K562 (cell line): ENCODE data around the gene ALOXE3. TPM values are rescaled to one million over a fixed set of nuclear protein-coding genes. Genes with fewer than 3 reads are reported as not detected.

Experiments
- FOXP1 ChIP-seq: sonication (generic); formaldehyde crosslinking; IDR thresholded peaks from 2 replicates; pipeline ENCODE4 v1.8.0; 2022; ENCODE audit warnings: mild to moderate bottlenecking, missing genetic modification reagents
- HMGN3 ChIP-seq: IDR thresholded peaks from 2 replicates; pipeline ENCODE4 v1.6.1; 2011; ENCODE audit warnings: borderline replicate concordance, low read depth, mild to moderate bottlenecking, mixed read lengths, low read length; ENCODE audit not compliant: insufficient read length; ENCODE audit errors: extremely low read depth
- HMGXB4 ChIP-seq: sonication (generic); formaldehyde crosslinking; IDR thresholded peaks from 2 replicates; pipeline ENCODE4 v1.8.1; 2023; ENCODE audit warnings: mild to moderate bottlenecking, missing genetic modification reagents
- IRF1 ChIP-seq: sonication (generic); formaldehyde crosslinking; IDR thresholded peaks from 2 replicates; pipeline ENCODE4 v1.8.0; 2022; ENCODE audit warnings: missing genetic modification reagents, mild to moderate bottlenecking, borderline replicate concordance
- MAZ ChIP-seq, 2 experiments: fragments of 450-650 bp in 1 of 2; sonication (generic) in 1 of 2; formaldehyde crosslinking; IDR thresholded peaks in 1 of 2; conservative IDR thresholded peaks in 1 of 2; 2 replicates each; pipeline versions ENCODE4 v1.4.0 to v1.5.0; 2020; ENCODE audit warnings: mild to moderate bottlenecking in 1 of 2, missing genetic modification reagents in 1 of 2
- MTA3 ChIP-seq: fragments of 450-650 bp; formaldehyde crosslinking; IDR thresholded peaks from 2 replicates; pipeline ENCODE4 v1.6.1; 2017; ENCODE audit warnings: mild to moderate bottlenecking, borderline replicate concordance
- MYNN ChIP-seq, 2 experiments: sonication (generic); formaldehyde crosslinking in 1 of 2; IDR thresholded peaks; 2 replicates each; pipeline versions ENCODE4 v1.5.0 to v1.6.1; 2016 to 2020; ENCODE audit warnings: antibody characterized with exemption in 1 of 2, missing genetic modification reagents in 1 of 2
- NR3C1 ChIP-seq: sonication (generic); formaldehyde crosslinking; IDR thresholded peaks from 2 replicates; pipeline ENCODE4 v1.8.1; 2022; ENCODE audit warnings: missing genetic modification reagents
- NRF1 ChIP-seq, 2 experiments: fragments of 450-650 bp; IDR thresholded peaks in 1 of 2; conservative IDR thresholded peaks in 1 of 2; 2 replicates each; pipeline ENCODE4 v1.6.1; 2014; ENCODE audit warnings: mild to moderate bottlenecking in 2 of 2
- PHF20 ChIP-seq: fragments of 450-650 bp; IDR thresholded peaks from 2 replicates; pipeline ENCODE4 v1.6.1; 2018; ENCODE audit not compliant: partially characterized antibody
- PTTG1 ChIP-seq: fragments of 450-650 bp; IDR thresholded peaks from 2 replicates; pipeline ENCODE4 v1.6.1; 2016; ENCODE audit warnings: low read depth, mild to moderate bottlenecking, missing genetic modification characterization, missing compliant biosample characterization
- SAFB ChIP-seq: fragments of 200-400 bp; formaldehyde crosslinking; IDR thresholded peaks from 2 replicates; pipeline ENCODE4 v1.6.1; 2017; ENCODE audit warnings: low read depth, low read length, borderline replicate concordance
- ZBTB17 ChIP-seq: fragments of 450-650 bp; formaldehyde crosslinking; IDR thresholded peaks from 2 replicates; pipeline ENCODE4 v1.4.0; 2020; ENCODE audit warnings: mild to moderate bottlenecking
- ZNF134 ChIP-seq: fragments of 250-450 bp; sonication (Bioruptor Pico); conservative IDR thresholded peaks from 2 replicates; pipeline ENCODE4 v1.4.0; 2020
- polyA plus RNA-seq, 8 experiments: library from polyadenylated mRNA; depleted of rRNA in 4 of 8; stranded (reverse) in 5 of 8; unstranded in 3 of 8; fragments of >200 nt; fragmentation: Nextera tagmentation in 2 of 8; fragmentation: Illumina TruSeq in 1 of 8; extraction: Ambion mirVana in 2 of 8; extraction: Trizol in 1 of 8; gene quantifications; 2 replicates each; pipeline versions ENCODE4 v1.2.1 to v1.2.3, GENCODE V29; 2011 to 2014; ENCODE audit warnings: inconsistent platforms in 1 of 8, missing spikeins in 1 of 8
- total RNA-seq, 7 experiments: library from RNA; depleted of rRNA in 6 of 7; stranded (reverse); fragments of >200 nt in 6 of 7; fragmentation: Illumina TruSeq in 2 of 7; extraction: Trizol in 2 of 7; gene quantifications; 2 replicates each; pipeline versions ENCODE4 v1.2.1 to v1.2.3, GENCODE V29; 2011 to 2021; ENCODE audit warnings: low replicate concordance in 1 of 7
- TF ChIP-seq, protein P1 (sequence below): fragments of 450-650 bp; IDR thresholded peaks from 2 replicates; pipeline ENCODE4 v1.6.1; 2016; ENCODE audit warnings: low read depth

The ALOXE3 gene
- total and polyA plus RNA-seq, 9 of the 15 experiments (the other 6 are each of a cell fraction or from before 2014, with no cell fraction given): 0.04 TPM; not detected in 8

- TF ChIP-seq, protein P1, sequence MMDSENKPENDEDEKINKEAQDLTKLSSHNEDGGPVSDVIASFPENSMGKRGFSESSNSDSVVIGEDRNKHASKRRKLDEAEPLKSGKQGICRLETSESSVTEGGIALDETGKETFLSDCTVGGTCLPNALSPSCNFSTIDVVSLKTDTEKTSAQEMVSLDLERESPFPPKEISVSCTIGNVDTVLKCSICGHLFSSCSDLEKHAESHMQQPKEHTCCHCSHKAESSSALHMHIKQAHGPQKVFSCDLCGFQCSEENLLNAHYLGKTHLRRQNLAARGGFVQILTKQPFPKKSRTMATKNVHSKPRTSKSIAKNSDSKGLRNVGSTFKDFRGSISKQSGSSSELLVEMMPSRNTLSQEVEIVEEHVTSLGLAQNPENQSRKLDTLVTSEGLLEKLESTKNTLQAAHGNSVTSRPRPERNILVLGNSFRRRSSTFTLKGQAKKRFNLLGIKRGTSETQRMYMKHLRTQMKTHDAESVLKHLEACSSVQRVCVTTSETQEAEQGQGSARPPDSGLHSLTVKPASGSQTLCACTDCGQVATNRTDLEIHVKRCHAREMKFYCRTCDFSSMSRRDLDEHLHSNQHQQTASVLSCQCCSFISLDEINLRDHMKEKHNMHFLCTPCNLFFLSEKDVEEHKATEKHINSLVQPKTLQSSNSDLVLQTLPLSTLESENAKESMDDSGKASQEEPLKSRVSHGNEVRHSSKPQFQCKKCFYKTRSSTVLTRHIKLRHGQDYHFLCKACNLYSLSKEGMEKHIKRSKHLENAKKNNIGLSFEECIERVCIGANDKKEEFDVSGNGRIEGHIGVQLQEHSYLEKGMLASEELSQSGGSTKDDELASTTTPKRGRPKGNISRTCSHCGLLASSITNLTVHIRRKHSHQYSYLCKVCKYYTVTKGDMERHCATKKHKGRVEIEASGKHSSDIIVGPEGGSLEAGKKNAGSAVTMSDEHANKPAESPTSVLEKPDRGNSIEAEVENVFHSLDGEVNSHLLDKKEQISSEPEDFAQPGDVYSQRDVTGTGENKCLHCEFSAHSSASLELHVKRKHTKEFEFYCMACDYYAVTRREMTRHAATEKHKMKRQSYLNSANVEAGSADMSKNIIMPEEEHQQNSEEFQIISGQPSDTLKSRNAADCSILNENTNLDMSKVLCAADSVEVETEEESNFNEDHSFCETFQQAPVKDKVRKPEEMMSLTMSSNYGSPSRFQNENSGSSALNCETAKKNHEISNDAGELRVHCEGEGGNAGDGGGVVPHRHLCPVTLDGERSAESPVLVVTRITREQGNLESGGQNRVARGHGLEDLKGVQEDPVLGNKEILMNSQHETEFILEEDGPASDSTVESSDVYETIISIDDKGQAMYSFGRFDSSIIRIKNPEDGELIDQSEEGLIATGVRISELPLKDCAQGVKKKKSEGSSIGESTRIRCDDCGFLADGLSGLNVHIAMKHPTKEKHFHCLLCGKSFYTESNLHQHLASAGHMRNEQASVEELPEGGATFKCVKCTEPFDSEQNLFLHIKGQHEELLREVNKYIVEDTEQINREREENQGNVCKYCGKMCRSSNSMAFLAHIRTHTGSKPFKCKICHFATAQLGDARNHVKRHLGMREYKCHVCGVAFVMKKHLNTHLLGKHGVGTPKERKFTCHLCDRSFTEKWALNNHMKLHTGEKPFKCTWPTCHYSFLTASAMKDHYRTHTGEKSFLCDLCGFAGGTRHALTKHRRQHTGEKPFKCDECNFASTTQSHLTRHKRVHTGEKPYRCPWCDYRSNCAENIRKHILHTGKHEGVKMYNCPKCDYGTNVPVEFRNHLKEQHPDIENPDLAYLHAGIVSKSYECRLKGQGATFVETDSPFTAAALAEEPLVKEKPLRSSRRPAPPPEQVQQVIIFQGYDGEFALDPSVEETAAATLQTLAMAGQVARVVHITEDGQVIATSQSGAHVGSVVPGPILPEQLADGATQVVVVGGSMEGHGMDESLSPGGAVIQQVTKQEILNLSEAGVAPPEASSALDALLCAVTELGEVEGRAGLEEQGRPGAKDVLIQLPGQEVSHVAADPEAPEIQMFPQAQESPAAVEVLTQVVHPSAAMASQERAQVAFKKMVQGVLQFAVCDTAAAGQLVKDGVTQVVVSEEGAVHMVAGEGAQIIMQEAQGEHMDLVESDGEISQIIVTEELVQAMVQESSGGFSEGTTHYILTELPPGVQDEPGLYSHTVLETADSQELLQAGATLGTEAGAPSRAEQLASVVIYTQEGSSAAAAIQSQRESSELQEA: no peak
- TF ChIP-seq FOXP1 (CRISPR knock-in tag): no peak
- TF ChIP-seq HMGXB4: no peak
- TF ChIP-seq ZNF134 (CRISPR knock-in tag): no peak
- 0 out of 4 replicates have a peak, but pooled peaks of 1 of the 2 experiments have one; percentile 23 for TF ChIP-seq NRF1 (conservative IDR thresholded peaks at IDR 0.05 in 1 of 2, IDR thresholded peaks at IDR 0.05 in 1 of 2)
- no peak for TF ChIP-seq NR3C1 (CRISPR knock-in tag)
- TF ChIP-seq ZBTB17: no peak
- TF ChIP-seq MYNN (IDR thresholded peaks at IDR 0.05): no peak
- no peak for TF ChIP-seq MYNN (CRISPR knock-in tag; IDR thresholded peaks at IDR 0.05)
- no peak for TF ChIP-seq PTTG1 (tag)
- no peak for TF ChIP-seq IRF1 (CRISPR knock-in tag)
- TF ChIP-seq SAFB: peak; percentile 56; the same call in 1 of the 2 replicates
- TF ChIP-seq HMGN3: peak; percentile 55
- TF ChIP-seq MAZ (CRISPR knock-in tag; conservative IDR thresholded peaks at IDR 0.05 in 1 of 2, IDR thresholded peaks at IDR 0.05 in 1 of 2): peak in 1 of 2 experiments; percentile 86; a peak in 2 of 4 replicates
- peak; percentile 55; the same call in 1 of the 2 replicates for TF ChIP-seq MTA3
- TF ChIP-seq PHF20: peak; percentile 26
These were observed 8.5 kb downstream of the ALOXE3 start (continued) for GRCh38 chr17:8109661-8110455.
